Vagina (tissue), 2 donors: ENCODE measurements around the gene TRIM24.

Source experiments
- POLR2A ChIP-seq, 2 donors: fragments of 450-650 bp; IDR thresholded peaks; one replicate each; pipeline ENCODE4 v1.6.1; 2017; ENCODE audit warnings: antibody characterized with exemption in 2 of 2, mild to moderate bottlenecking in 2 of 2, moderate library complexity in 2 of 2
- POLR2AphosphoS5 ChIP-seq, 2 donors: sonication (generic); formaldehyde crosslinking; IDR thresholded peaks; one replicate each; pipeline ENCODE4 v1.9.0; 2017; ENCODE audit warnings: antibody characterized with exemption in 2 of 2, mild to moderate bottlenecking in 2 of 2, low read depth in 1 of 2; ENCODE audit not compliant: insufficient read depth in 1 of 2
- TF ChIP-seq, protein P1 (sequence below), 3 experiments: fragments of 450-650 bp in 2 of 3; fragments of 200-600 bp in 1 of 3; sonication (generic) in 1 of 3; IDR thresholded peaks; one replicate each; pipeline ENCODE4 v1.5.1; 2017 to 2019; ENCODE audit warnings: antibody characterized with exemption in 3 of 3, mild to moderate bottlenecking in 2 of 3, moderate library complexity in 2 of 3

- TF ChIP-seq POLR2AphosphoS5 (IDR thresholded peaks at IDR 0.05; ENCODE audit: insufficient read depth in 1 of 2, low read depth in 1 of 2) (no peak), POLR2A (IDR thresholded peaks at IDR 0.05) (no peak)
- TF ChIP-seq, protein P1, sequence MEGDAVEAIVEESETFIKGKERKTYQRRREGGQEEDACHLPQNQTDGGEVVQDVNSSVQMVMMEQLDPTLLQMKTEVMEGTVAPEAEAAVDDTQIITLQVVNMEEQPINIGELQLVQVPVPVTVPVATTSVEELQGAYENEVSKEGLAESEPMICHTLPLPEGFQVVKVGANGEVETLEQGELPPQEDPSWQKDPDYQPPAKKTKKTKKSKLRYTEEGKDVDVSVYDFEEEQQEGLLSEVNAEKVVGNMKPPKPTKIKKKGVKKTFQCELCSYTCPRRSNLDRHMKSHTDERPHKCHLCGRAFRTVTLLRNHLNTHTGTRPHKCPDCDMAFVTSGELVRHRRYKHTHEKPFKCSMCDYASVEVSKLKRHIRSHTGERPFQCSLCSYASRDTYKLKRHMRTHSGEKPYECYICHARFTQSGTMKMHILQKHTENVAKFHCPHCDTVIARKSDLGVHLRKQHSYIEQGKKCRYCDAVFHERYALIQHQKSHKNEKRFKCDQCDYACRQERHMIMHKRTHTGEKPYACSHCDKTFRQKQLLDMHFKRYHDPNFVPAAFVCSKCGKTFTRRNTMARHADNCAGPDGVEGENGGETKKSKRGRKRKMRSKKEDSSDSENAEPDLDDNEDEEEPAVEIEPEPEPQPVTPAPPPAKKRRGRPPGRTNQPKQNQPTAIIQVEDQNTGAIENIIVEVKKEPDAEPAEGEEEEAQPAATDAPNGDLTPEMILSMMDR (IDR thresholded peaks at IDR 0.05): no peak
These were observed 143.7 kb downstream of the TRIM24 start for GRCh38 chr7:138603549-138604318.
